Peyer's patch (tissue), 4 donors: ENCODE data around the gene UROC1. TPM values are rescaled to one million over a fixed set of nuclear protein-coding genes. Genes with fewer than 3 reads are reported as not detected.

Source experiments
- DNase-seq, 3 donors: peaks; one replicate each; pipeline ENCODE4 v3.0.0-alpha.2; 2017 to 2019
- H3K27ac ChIP-seq, 4 donors: fragments of 200-600 bp; sonication (generic); one replicate each; pipeline ENCODE4 v1.5.1; 2016 to 2019
- H3K27me3 ChIP-seq, 2 donors: fragments of 200-600 bp; sonication (generic); one replicate each; pipeline ENCODE4 v1.5.1; 2019
- H3K36me3 ChIP-seq, 3 donors: fragments of 200-600 bp; sonication (generic); one replicate each; pipeline ENCODE4 v1.5.1; 2016 to 2019
- H3K4me1 ChIP-seq, 4 donors: fragments of 200-600 bp; sonication (generic); one replicate each; pipeline ENCODE4 v1.5.1; 2016 to 2019
- H3K4me3 ChIP-seq, 4 donors: fragments of 200-600 bp; sonication (generic); 1 replicate in 3 of 4; 2 replicates in 1 of 4; pipeline ENCODE4 v1.5.1; 2016 to 2019; ENCODE audit warnings: mild to moderate bottlenecking in 1 of 4
- H3K9me3 ChIP-seq, 4 donors: fragments of 200-600 bp; sonication (generic); one replicate each; pipeline ENCODE4 v1.5.1; 2016 to 2019; ENCODE audit warnings: mild to moderate bottlenecking in 1 of 4
- CTCF ChIP-seq, 6 experiments: fragments of 450-650 bp in 4 of 6; fragments of 200-600 bp in 2 of 6; sonication (generic) in 1 of 6; IDR thresholded peaks; one replicate each; pipeline ENCODE4 v1.5.1; 2017 to 2019; ENCODE audit warnings: antibody characterized with exemption in 6 of 6, mild to moderate bottlenecking in 3 of 6, moderate library complexity in 1 of 6
- POLR2A ChIP-seq, 2 donors: fragments of 450-650 bp; IDR thresholded peaks; one replicate each; pipeline ENCODE4 v1.5.1; 2017; ENCODE audit warnings: antibody characterized with exemption in 2 of 2, mild to moderate bottlenecking in 2 of 2, moderate library complexity in 2 of 2
- total RNA-seq, 4 donors: library from RNA; depleted of rRNA; stranded (reverse); fragments of >200 nt; gene quantifications; one replicate each; pipeline ENCODE4 v1.1.0, GENCODE V29; 2016

The UROC1 gene
- total RNA-seq, 4 donors from 2014 or later: not detected

- Histone ChIP-seq H3K36me3 (no peaks in the 10 kb centered on the region), H3K27me3 (no peaks in the 10 kb centered on the region), H3K27ac (no peak overlapping the region), H3K4me1 (no peaks in the 10 kb centered on the region), H3K4me3 (no peak overlapping the region), H3K9me3 (no peaks in the 10 kb centered on the region)
- TF ChIP-seq POLR2A (IDR thresholded peaks at IDR 0.05) (no peak), CTCF (IDR thresholded peaks at IDR 0.05) (no peak)
- no peak for DNase-seq
These were observed 30.3 kb downstream of the UROC1 start for GRCh38 chr3:126487151-126487771.

DNA sequence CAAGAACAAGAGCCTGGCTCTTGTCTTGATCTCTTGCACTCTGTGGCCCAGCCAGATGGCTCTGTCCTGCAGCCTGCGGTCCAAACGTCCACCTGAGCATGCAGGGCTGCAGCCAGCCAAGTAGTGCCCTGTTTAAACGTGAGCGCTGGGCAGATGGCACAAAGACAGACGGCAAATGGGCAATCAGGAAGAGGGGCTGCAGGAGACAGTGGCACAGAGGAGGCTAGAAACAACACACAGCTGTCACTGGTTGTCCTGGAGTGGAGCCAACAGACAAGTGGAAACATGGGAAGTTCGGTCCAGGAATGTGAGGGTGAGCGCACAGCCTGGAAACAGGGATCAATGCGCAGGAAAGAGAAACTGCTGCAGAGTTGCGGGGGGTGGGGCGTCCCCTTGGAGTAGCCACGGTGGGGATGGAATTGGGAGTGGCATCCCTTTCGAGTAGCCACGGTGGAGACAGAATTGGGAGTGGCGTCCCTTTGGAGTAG lies 31.2 kb downstream of the UROC1 start:
- Histone ChIP-seq H3K36me3 (no peaks in the 10 kb centered on the region), H3K27me3 (no peaks in the 10 kb centered on the region), H3K4me3 (no peak overlapping the region), H3K27ac (no peak overlapping the region), H3K4me1 (peaks cover 0 to 3% (median 0%) of the 10 kb centered on the region in 4 donors), H3K9me3 (no peaks in the 10 kb centered on the region)
- TF ChIP-seq CTCF (IDR thresholded peaks at IDR 0.05) (no peak), POLR2A (IDR thresholded peaks at IDR 0.05) (no peak)
- no peak for DNase-seq

DNA sequence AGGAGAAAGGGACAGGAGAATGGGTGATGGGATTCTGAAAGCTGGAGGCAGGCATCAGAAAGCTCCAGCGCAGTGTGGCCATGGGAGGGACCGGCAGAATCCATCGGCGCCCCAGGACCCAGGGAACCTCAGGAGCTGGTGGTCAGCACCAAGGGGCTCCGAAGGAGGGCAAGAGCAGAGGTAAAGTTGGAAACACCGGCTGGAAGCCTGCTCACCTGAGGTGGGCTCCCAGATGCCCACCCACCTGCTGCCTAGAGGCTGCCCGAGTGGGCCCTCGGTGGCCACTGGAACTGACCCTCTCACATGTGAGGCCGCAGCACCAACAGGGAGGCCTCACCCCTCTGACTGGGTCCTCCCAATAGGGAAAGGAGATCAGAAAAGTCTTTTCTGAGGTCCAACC lies 31.6 kb downstream of the UROC1 start:
- H3K9me3 ChIP-seq: no peaks in the 10 kb centered on the region
- peaks cover 0 to 4% (median 0%) of the 10 kb centered on the region in 4 donors for H3K4me1 ChIP-seq
- no peak for DNase-seq
- H3K36me3 ChIP-seq: no peaks in the 10 kb centered on the region
- H3K27ac ChIP-seq: no peak overlapping the region
- no peaks in the 10 kb centered on the region for H3K27me3 ChIP-seq
- no peak overlapping the region for H3K4me3 ChIP-seq
- no peak for TF ChIP-seq CTCF (IDR thresholded peaks at IDR 0.05)
- no peak for TF ChIP-seq POLR2A (IDR thresholded peaks at IDR 0.05)

GRCh38 chr3:126485176-126485897 lies 32.2 kb downstream of the UROC1 start:
- peaks cover 0 to 4% (median 0%) of the 10 kb centered on the region in 4 donors for H3K4me1 ChIP-seq
- H3K27ac ChIP-seq: no peak overlapping the region
- DNase-seq: no peak
- H3K4me3 ChIP-seq: no peak overlapping the region
- H3K9me3 ChIP-seq: no peaks in the 10 kb centered on the region
- H3K27me3 ChIP-seq: no peaks in the 10 kb centered on the region
- TF ChIP-seq POLR2A (IDR thresholded peaks at IDR 0.05) (no peak), CTCF (IDR thresholded peaks at IDR 0.05) (no peak)
- no peaks in the 10 kb centered on the region for H3K36me3 ChIP-seq

- no peak overlapping the region for H3K4me3 ChIP-seq
- no peaks in the 10 kb centered on the region for H3K27me3 ChIP-seq
- no peak for DNase-seq
- no peaks in the 10 kb centered on the region for H3K9me3 ChIP-seq
- TF ChIP-seq POLR2A (IDR thresholded peaks at IDR 0.05) (no peak), CTCF (IDR thresholded peaks at IDR 0.05) (no peak)
- peaks cover 0 to 4% (median 0%) of the 10 kb centered on the region in 4 donors for H3K4me1 ChIP-seq
- no peaks in the 10 kb centered on the region for H3K36me3 ChIP-seq
- no peak overlapping the region for H3K27ac ChIP-seq
These were observed 32.9 kb downstream of the UROC1 start for GRCh38 chr3:126484662-126485061.
